Right lung (tissue), 10 donors: ENCODE data around the gene PCDH18. TPM values are rescaled to one million over a fixed set of nuclear protein-coding genes. Genes with fewer than 3 reads are reported as not detected.
"Not testable (repeated sequence)": the region's sequence is repeated elsewhere in the genome, so short reads cannot be mapped to it uniquely, and the experiment has no call there.

Experiments used
- DNase-seq, 2 donors: peaks; one replicate each; pipeline ENCODE4 v3.0.0-alpha.2; 2013
- long read RNA-seq, 8 donors: transcript quantifications; one replicate each; lab custom pipeline, GENCODE V29; 2026
- polyA plus RNA-seq, 5 donors: library from polyadenylated mRNA; unstranded; fragments of 120-200 nt; gene quantifications; one replicate each; pipeline versions ENCODE4 v1.2.1 to v1.2.3, GENCODE V29; 2013; ENCODE audit warnings: inconsistent platforms in 1 of 5, low replicate concordance in 1 of 5; ENCODE audit not compliant: insufficient read length in 5 of 5, insufficient read depth in 1 of 5

Gene PCDH18, protein sequence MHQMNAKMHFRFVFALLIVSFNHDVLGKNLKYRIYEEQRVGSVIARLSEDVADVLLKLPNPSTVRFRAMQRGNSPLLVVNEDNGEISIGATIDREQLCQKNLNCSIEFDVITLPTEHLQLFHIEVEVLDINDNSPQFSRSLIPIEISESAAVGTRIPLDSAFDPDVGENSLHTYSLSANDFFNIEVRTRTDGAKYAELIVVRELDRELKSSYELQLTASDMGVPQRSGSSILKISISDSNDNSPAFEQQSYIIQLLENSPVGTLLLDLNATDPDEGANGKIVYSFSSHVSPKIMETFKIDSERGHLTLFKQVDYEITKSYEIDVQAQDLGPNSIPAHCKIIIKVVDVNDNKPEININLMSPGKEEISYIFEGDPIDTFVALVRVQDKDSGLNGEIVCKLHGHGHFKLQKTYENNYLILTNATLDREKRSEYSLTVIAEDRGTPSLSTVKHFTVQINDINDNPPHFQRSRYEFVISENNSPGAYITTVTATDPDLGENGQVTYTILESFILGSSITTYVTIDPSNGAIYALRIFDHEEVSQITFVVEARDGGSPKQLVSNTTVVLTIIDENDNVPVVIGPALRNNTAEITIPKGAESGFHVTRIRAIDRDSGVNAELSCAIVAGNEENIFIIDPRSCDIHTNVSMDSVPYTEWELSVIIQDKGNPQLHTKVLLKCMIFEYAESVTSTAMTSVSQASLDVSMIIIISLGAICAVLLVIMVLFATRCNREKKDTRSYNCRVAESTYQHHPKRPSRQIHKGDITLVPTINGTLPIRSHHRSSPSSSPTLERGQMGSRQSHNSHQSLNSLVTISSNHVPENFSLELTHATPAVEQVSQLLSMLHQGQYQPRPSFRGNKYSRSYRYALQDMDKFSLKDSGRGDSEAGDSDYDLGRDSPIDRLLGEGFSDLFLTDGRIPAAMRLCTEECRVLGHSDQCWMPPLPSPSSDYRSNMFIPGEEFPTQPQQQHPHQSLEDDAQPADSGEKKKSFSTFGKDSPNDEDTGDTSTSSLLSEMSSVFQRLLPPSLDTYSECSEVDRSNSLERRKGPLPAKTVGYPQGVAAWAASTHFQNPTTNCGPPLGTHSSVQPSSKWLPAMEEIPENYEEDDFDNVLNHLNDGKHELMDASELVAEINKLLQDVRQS
- 100 to 1,000 TPM in 4 of 5 donors, 10 to 100 TPM in 1; 63.5 to 131 (median 123) TPM for polyA plus RNA-seq
- long read RNA-seq, donor 1, full-length matches to known transcripts: 26 of 64 reads
- long read RNA-seq, donor 1, partial matches to known transcripts: 38 of 64 reads
- long read RNA-seq, donor 1, other reads (novel, unspliced or antisense): 0 of 64 reads
- long read RNA-seq, donor 2, full-length matches to known transcripts: 21 of 21 reads
- long read RNA-seq, donor 2, partial matches to known transcripts: 0 of 21 reads
- long read RNA-seq, donor 2, other reads (novel, unspliced or antisense): 0 of 21 reads
- long read RNA-seq, donor 3, full-length matches to known transcripts: 26 of 32 reads
- long read RNA-seq, donor 3, partial matches to known transcripts: 6 of 32 reads
- long read RNA-seq, donor 3, other reads (novel, unspliced or antisense): 0 of 32 reads
- long read RNA-seq, donor 4, full-length matches to known transcripts: 16 of 16 reads
- long read RNA-seq, donor 4, partial matches to known transcripts: 0 of 16 reads
- long read RNA-seq, donor 4, other reads (novel, unspliced or antisense): 0 of 16 reads
- long read RNA-seq, donor 5, full-length matches to known transcripts: 30 of 30 reads
- long read RNA-seq, donor 5, partial matches to known transcripts: 0 of 30 reads
- long read RNA-seq, donor 5, other reads (novel, unspliced or antisense): 0 of 30 reads
- long read RNA-seq, donor 6, full-length matches to known transcripts: 30 of 30 reads
- long read RNA-seq, donor 6, partial matches to known transcripts: 0 of 30 reads
- long read RNA-seq, donor 6, other reads (novel, unspliced or antisense): 0 of 30 reads
- long read RNA-seq, donor 7, full-length matches to known transcripts: 22 of 22 reads
- long read RNA-seq, donor 7, partial matches to known transcripts: 0 of 22 reads
- long read RNA-seq, donor 7, other reads (novel, unspliced or antisense): 0 of 22 reads
- long read RNA-seq, donor 8, full-length matches to known transcripts: 13 of 13 reads
- long read RNA-seq, donor 8, partial matches to known transcripts: 0 of 13 reads
- long read RNA-seq, donor 8, other reads (novel, unspliced or antisense): 0 of 13 reads

DNA sequence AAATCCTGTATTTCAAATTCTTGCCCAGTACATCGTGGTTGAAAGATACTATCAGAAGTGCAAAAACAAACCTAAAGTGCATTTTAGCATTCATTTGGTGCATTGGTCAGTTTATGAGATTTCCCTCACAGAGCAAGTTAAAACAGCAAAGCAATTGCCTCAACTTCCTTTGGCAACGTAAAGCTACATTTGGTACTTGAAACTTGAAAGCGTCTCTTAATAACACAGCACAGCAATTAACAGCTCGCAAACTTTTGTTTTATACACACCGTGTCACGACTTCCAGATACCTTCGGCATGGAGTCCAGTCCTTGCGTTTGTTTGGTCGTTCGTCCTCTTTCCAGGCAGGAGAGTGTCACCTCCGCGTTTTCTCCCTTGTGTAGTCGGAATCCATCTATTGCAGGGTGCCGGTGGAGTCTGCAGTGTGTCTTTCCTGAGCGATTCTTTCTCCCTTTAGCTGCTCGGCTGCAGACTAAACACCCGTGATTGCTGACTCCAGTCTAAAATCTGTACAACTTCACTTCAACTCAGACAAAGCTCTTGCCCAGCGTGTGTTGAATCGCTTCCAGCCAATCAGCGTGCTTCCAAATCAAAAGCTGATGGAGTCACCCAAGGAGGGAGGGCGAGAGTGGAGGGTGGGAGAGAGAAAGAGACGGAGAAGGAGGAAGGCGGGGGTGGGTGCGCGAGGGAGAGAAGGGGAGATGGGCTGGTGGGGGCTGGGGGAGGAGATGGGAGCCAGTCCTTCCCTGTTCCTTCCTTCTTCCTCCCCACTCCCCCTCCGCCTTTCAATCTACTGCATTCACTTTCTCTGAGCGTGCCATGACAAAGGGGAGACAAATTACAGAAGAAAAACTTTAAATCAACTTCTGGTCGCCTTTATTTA lies at the start of gene PCDH18:
Gene PCDH18, minus strand, starts transcription at position 509 of the 883 bp plus-strand sequence. Its CDS starts 406 bp downstream, at position 103.
- peak; percentile 94 to 95 for DNase-seq

DNA sequence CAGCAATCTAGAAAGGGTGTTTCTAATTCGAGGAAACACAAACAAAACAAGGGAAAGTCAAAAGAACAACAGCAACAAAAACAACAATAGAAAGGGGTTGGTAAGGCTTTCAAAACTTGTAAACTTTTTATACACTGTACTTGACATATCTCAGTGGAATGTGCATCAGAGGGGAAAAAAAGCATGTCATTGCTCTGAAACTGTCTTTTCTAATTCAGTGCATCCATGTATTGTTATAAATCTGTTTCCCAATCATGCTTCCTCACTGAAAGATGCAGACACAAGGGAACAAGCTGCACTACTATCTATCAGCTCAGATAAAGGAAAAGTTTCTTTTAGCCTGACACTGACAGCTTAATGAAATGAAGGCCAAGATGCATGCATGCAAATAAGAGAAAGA lies 44.2 kb upstream of the PCDH18 start:
- DNase-seq: no peak

- no peak for DNase-seq
Measured at GRCh38 chr4:137572647-137573046, 40.4 kb upstream of the PCDH18 start.

DNA sequence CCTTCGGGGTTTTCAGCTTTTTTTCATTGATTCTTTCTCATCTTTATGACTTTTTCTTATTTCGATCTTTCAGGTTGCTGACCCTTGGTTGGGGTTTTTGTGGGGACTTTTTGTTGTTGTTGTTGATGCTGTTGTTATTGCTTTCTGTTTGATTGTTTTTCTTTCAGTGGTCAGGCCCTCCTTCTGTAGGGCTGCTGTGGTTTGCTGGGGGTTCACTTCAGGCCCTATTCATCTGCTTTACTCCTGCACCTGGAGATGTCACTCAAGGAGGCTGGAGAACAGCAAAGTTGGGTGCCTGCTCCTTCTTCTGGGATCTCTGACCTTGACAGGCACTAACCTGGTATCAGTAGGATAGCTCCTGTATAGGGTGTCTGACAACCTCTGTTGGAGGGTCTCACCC lies 39.9 kb upstream of the PCDH18 start:
- DNase-seq: no peak

DNA sequence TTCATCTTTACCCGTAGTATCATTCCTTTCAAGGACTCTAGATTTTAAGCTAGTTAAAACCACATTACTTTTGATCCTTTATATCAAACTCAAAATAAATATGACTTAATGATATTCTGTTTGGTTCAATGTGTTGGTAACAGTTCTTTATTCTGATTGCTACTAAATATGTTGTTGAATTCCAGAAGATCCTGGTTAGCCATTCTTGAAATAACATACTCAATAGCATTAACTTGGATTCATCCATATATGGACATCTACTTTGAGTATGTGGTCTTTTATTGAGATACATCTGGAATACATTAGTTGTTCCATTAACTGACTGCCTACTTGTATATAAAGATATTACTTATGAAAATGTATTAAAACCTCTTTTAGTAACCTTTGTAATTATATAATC lies 27.5 kb upstream of the PCDH18 start:
- no peak for DNase-seq

- DNase-seq: no peak
Measured at GRCh38 chr4:137558951-137559350, 26.7 kb upstream of the PCDH18 start.

- DNase-seq: no peak
Measured at GRCh38 chr4:137545461-137545861, 13.2 kb upstream of the PCDH18 start.

DNA sequence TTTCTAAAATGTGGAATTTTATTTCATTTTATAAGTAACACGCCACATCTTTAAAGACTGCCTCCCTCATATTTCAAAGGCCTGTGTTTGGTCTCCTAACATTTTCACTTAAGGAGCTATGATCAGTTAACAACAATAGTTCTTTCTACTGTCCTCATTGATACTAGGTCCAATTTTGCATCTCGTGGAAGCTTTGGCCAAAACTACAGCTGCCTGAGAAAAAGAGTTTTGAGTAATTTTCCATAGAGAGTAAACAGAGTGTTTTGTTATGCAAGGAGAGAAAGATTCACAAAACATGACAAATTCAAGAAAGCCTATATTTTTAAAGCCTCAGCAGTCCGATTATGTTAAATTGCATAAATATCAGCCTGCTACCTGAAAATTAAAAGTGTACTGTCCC lies 11.4 kb upstream of the PCDH18 start:
- DNase-seq: no peak

- DNase-seq: no peak
Measured at GRCh38 chr4:137543198-137543597, 10.9 kb upstream of the PCDH18 start.

DNA sequence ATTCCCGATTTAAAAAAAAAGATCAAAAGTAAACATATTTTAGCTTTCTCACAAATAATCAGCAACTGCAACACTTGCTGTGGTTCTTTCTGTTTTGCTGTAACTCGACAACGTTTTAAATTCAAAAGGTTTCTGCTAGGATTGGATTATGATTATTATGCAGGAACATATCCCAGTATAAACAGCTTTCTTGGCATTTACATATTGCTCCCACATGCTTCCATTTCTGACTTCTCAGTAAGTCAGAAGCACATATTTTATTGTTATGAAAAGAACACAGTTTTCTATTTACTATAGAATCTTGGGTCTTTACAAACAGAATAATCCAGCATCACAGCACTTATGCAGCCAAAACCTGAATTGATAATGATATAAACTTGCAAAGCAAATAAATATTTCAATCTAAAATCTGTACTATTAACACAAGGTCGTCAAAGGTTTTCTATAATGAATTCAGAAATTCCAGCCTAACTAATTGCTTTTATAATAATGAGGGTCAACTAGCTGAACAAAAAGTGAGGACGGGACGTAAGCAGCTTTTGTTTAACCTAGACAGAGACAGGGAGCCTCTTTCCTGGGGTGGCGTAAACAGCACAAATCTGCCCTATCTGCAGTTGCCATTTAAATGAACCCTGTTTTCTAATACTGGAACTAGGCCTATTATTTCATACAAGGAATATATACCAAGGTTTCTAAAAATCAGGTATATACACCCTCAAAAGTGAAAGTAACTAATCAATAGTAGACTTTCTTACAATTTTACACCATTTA lies 9.8 kb upstream of the PCDH18 start:
- DNase-seq: no peak

DNA sequence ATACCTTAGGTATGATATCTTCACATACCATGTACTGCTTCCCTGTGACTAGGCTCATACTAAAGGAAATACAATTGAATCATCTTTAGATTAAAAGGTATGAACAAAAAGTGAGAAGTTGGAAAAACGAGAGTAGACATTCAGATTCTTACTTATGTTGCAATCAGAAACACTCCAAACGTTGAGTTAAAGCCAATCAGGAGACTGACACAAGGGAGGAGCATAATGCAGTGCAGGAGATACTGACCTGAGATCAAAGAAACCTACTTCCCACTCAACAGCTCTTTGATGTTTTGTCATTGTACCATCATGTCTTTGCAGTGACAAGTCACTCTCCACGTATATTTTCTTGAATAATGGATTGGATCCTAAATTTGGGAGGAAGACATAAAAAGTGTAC lies 8.9 kb upstream of the PCDH18 start:
- no peak for DNase-seq

DNA sequence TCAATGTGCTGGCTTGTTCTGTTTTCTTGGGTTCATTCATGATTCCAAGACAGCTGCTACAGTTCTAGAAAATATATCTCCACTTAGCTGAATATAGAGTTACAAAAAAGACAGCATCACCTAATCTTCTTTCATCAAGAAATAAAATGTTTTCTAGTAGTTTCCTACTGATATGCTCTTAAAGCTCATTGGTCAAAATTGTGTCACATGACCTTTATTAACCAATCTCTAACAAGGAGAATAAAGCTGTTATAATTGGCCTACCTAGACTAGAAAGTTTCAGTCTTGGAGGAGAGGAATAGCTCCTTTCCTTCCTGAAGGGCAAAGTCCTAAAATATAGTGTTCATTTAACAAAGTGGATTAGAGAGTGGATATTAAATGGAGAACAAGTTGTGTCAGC lies 8.1 kb upstream of the PCDH18 start:
- DNase-seq: no peak

- no peak for DNase-seq
Measured at GRCh38 chr4:137538526-137538925, 6.2 kb upstream of the PCDH18 start.

GRCh38 chr4:137537807-137538206 lies 5.5 kb upstream of the PCDH18 start:
- not testable (repeated sequence) for DNase-seq

- no peak for DNase-seq
Measured at GRCh38 chr4:137536789-137537561, 4.7 kb upstream of the PCDH18 start.

GRCh38 chr4:137535718-137536117 lies 3.4 kb upstream of the PCDH18 start:
- no peak for DNase-seq

DNA sequence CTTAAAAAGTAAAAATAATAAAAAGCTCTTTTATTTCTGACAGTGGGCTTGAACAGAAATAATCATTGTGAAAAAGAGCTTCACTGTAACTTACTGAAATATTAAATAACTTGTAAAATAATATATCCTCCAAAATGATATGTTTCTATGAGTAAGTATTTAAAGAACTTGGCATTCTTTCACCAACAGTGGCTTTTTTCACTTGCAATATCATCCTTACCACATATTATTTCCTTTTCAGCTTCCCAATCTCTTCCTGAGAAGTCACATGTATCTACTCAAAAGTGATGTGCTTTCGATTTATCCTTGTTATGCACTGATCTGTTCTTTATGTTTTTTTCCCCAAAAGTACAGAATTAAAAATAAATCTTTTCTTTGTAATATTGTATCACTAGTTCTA lies 2.2 kb upstream of the PCDH18 start:
- no peak for DNase-seq
